Astrocyte (in vitro differentiated cells and primary cell): Measurements from ENCODE around the gene LARGE1.

ENCODE experiments used
- CTCF ChIP-seq: IDR thresholded peaks from 2 replicates; pipeline ENCODE4 v1.5.1; 2011; ENCODE audit warnings: low read depth, mild to moderate bottlenecking, inconsistent platforms, low read length, moderate library complexity; ENCODE audit not compliant: insufficient read depth
- EZH2 ChIP-seq: IDR thresholded peaks from 2 replicates; pipeline ENCODE4 v1.6.1; 2012; ENCODE audit warnings: mild to moderate bottlenecking, low read length, inconsistent platforms; ENCODE audit not compliant: insufficient read depth

- TF ChIP-seq CTCF (no peak), EZH2 (no peak)
Observed at GRCh38 chr22:33787645-33788456, 132.4 kb downstream of the LARGE1 start.
